ENCODE measurements around the gene PARD3.

DNA sequence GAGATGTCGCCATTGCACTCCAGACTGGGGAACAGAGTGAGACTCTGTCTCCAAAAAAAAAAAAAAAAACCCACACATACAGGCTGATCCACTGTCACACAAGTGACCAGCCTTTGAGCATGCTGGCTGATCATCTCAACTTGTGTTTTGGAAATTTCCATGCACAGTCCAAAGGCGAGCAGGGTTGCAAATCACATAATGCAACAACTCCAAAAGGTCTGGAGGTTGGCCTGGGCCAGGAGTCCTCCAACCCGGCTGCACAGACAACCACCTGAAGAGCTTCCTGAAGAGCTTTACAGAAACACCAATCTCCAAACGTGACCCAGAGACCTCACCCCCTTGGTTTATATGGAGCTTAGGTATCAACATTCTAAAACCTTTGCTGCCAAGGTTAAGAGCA lies 16.4 kb downstream of the PARD3 start:
- TF ChIP-seq, protein P1, sequence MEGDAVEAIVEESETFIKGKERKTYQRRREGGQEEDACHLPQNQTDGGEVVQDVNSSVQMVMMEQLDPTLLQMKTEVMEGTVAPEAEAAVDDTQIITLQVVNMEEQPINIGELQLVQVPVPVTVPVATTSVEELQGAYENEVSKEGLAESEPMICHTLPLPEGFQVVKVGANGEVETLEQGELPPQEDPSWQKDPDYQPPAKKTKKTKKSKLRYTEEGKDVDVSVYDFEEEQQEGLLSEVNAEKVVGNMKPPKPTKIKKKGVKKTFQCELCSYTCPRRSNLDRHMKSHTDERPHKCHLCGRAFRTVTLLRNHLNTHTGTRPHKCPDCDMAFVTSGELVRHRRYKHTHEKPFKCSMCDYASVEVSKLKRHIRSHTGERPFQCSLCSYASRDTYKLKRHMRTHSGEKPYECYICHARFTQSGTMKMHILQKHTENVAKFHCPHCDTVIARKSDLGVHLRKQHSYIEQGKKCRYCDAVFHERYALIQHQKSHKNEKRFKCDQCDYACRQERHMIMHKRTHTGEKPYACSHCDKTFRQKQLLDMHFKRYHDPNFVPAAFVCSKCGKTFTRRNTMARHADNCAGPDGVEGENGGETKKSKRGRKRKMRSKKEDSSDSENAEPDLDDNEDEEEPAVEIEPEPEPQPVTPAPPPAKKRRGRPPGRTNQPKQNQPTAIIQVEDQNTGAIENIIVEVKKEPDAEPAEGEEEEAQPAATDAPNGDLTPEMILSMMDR (IDR thresholded peaks at IDR 0.05), result no peak
- TF ChIP-seq POLR2AphosphoS5 (IDR thresholded peaks at IDR 0.05) (no peak), POLR2A (IDR thresholded peaks at IDR 0.05) (no peak), EP300 (IDR thresholded peaks at IDR 0.05) (no peak)
